Measurements from ENCODE around the gene ZMYND8. TPM values are rescaled to one million over a fixed set of nuclear protein-coding genes. Genes with fewer than 3 reads are reported as not detected.
"Not testable (repeated sequence)": the region's sequence is repeated elsewhere in the genome, so short reads cannot be mapped to it uniquely, and the experiment has no call there.

The ZMYND8 gene
- total RNA-seq, 1 donor = 18.8 TPM

DNA sequence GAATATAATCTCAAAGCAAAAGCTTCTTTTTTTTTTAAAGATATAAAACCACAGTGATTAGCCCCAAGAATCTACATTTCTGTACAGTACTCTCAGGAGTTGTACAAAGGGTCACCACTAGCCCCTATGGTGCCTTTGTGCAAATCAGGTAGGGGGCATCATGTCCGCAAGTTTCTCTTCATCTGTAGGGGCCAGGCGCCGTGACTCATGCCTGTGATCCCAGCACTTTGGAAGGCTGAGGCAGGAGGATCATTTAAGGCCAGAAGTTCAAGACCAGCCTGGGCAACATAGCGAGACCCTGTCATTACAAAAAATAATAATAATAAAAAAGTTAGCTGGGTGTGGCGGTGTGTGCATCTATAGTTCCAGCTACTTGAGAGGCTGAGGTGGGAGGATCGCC lies 63.9 kb downstream of the ZMYND8 start:
- Histone ChIP-seq H3K27me3 (ENCODE audit: insufficient read depth, low read length) (no peaks in the 10 kb centered on the region), H3K36me3 (ENCODE audit: insufficient read depth, low read length) (peaks cover 63% of the 10 kb centered on the region), H3K9me3 (ENCODE audit: low read depth, low read length) (no peaks in the 10 kb centered on the region), H3K4me2 (ENCODE audit: insufficient read depth, low read length) (no peak overlapping the region), H2AFZ (ENCODE audit: low read length) (no peak overlapping the region), H3K27ac (ENCODE audit: low read depth, low read length) (no peak overlapping the region), H3K4me1 (ENCODE audit: insufficient read depth, low read length) (peaks cover 6% of the 10 kb centered on the region), H4K20me1 (ENCODE audit: insufficient read depth, low read length) (no peaks in the 10 kb centered on the region), H3K79me2 (ENCODE audit: insufficient read depth, low read length) (peaks cover 24% of the 10 kb centered on the region), H3K4me3 (ENCODE audit: insufficient read depth, low read length) (no peak overlapping the region)
- no peak for DNase-seq (ENCODE audit: insufficient read length, low spot score, missing footprints)
- no peak for TF ChIP-seq CTCF (IDR thresholded peaks at IDR 0.05; ENCODE audit: extremely low read depth, low read depth, low read length)

- Histone ChIP-seq H3K27ac (ENCODE audit: low read depth, low read length) (no peak overlapping the region), H3K9me3 (ENCODE audit: low read depth, low read length) (no peaks in the 10 kb centered on the region), H3K79me2 (ENCODE audit: insufficient read depth, low read length) (peaks cover 15% of the 10 kb centered on the region), H4K20me1 (ENCODE audit: insufficient read depth, low read length) (no peaks in the 10 kb centered on the region), H3K4me1 (ENCODE audit: insufficient read depth, low read length) (peaks cover 6% of the 10 kb centered on the region), H3K4me2 (ENCODE audit: insufficient read depth, low read length) (no peak overlapping the region), H3K36me3 (ENCODE audit: insufficient read depth, low read length) (peaks cover 60% of the 10 kb centered on the region), H3K27me3 (ENCODE audit: insufficient read depth, low read length) (no peaks in the 10 kb centered on the region), H3K4me3 (ENCODE audit: insufficient read depth, low read length) (no peak overlapping the region), H2AFZ (ENCODE audit: low read length) (no peak overlapping the region)
- DNase-seq (ENCODE audit: insufficient read length, low spot score, missing footprints) = no peak
- no peak for TF ChIP-seq CTCF (IDR thresholded peaks at IDR 0.05; ENCODE audit: extremely low read depth, low read depth, low read length)
Measured at GRCh38 chr20:47290666-47291430, 65.7 kb downstream of the ZMYND8 start.

DNA sequence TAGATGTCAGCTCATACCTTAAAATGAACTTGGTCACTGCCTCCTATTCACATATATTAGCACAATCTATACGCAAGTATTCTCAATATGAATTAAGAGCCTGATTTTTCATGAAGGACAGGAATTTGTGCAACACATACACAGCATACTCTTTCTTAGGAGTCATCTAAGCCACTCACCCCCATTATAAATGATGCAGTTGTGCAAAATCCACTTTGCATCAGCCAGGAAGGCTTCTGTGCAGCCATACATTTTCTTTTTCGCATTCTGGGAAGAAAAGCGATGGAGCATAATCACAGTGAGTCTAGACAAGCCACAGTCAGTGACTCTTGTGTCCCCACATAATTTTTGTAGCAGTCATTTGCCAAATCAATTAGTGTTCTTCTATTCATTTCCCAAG lies 66.5 kb downstream of the ZMYND8 start:
- peak; percentile 23 for DNase-seq (ENCODE audit: insufficient read length, low spot score, missing footprints)
- H3K4me1 ChIP-seq (ENCODE audit: insufficient read depth, low read length) = no peaks in the 10 kb centered on the region
- H3K79me2 ChIP-seq (ENCODE audit: insufficient read depth, low read length) = peaks cover 10% of the 10 kb centered on the region
- no peak overlapping the region for H3K27ac ChIP-seq (ENCODE audit: low read depth, low read length)
- peaks cover 62% of the 10 kb centered on the region for H3K36me3 ChIP-seq (ENCODE audit: insufficient read depth, low read length)
- H3K4me2 ChIP-seq (ENCODE audit: insufficient read depth, low read length) = no peak overlapping the region
- H3K4me3 ChIP-seq (ENCODE audit: insufficient read depth, low read length) = no peak overlapping the region
- TF ChIP-seq CTCF (IDR thresholded peaks at IDR 0.05; ENCODE audit: extremely low read depth, low read depth, low read length) = no peak
- H2AFZ ChIP-seq (ENCODE audit: low read length) = no peak overlapping the region
- H3K27me3 ChIP-seq (ENCODE audit: insufficient read depth, low read length) = no peaks in the 10 kb centered on the region
- no peaks in the 10 kb centered on the region for H4K20me1 ChIP-seq (ENCODE audit: insufficient read depth, low read length)
- H3K9me3 ChIP-seq (ENCODE audit: low read depth, low read length) = no peaks in the 10 kb centered on the region

DNA sequence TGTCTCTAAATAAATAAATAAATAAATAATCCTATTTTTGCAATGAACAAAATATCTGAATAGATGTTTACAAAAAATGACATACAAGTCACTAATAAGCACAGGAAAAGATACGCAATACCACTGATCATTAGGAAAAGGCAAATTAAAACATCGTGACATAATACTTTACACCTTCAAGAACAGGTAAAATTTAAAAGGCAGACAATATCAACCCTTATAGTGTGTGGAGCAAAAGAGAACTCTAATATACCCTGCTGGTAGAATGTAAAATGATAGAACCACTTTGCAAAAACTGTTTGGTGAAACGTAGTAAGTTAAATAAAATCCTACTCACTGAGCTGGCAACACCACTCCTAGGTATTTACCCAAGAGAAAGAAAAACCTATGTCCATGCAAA lies 67.4 kb downstream of the ZMYND8 start:
- Histone ChIP-seq H2AFZ (ENCODE audit: low read length) (no peak overlapping the region), H3K79me2 (ENCODE audit: insufficient read depth, low read length) (peaks cover 10% of the 10 kb centered on the region), H3K4me2 (ENCODE audit: insufficient read depth, low read length) (no peak overlapping the region), H3K36me3 (ENCODE audit: insufficient read depth, low read length) (peaks cover 71% of the 10 kb centered on the region), H4K20me1 (ENCODE audit: insufficient read depth, low read length) (no peaks in the 10 kb centered on the region), H3K4me3 (ENCODE audit: insufficient read depth, low read length) (no peak overlapping the region), H3K27me3 (ENCODE audit: insufficient read depth, low read length) (no peaks in the 10 kb centered on the region), H3K27ac (ENCODE audit: low read depth, low read length) (no peak overlapping the region), H3K4me1 (ENCODE audit: insufficient read depth, low read length) (no peaks in the 10 kb centered on the region), H3K9me3 (ENCODE audit: low read depth, low read length) (no peaks in the 10 kb centered on the region)
- TF ChIP-seq CTCF (IDR thresholded peaks at IDR 0.05; ENCODE audit: extremely low read depth, low read depth, low read length) = no peak
- DNase-seq (ENCODE audit: insufficient read length, low spot score, missing footprints) = no peak

GRCh38 chr20:47288530-47288929 lies 68.0 kb downstream of the ZMYND8 start:
- H3K79me2 ChIP-seq (ENCODE audit: insufficient read depth, low read length); H3K27me3 ChIP-seq (ENCODE audit: insufficient read depth, low read length); H3K9me3 ChIP-seq (ENCODE audit: low read depth, low read length); H2AFZ ChIP-seq (ENCODE audit: low read length); DNase-seq (ENCODE audit: insufficient read length, low spot score, missing footprints); H3K4me1 ChIP-seq (ENCODE audit: insufficient read depth, low read length); H4K20me1 ChIP-seq (ENCODE audit: insufficient read depth, low read length); H3K27ac ChIP-seq (ENCODE audit: low read depth, low read length); H3K4me2 ChIP-seq (ENCODE audit: insufficient read depth, low read length); H3K4me3 ChIP-seq (ENCODE audit: insufficient read depth, low read length): not testable (repeated sequence)
- H3K36me3 ChIP-seq (ENCODE audit: insufficient read depth, low read length) = peaks cover 74% of the 10 kb centered on the region
